GM18511 (cell line): Measurements from ENCODE around the gene ITSN1.
"Not testable (repeated sequence)": the region's sequence is repeated elsewhere in the genome, so short reads cannot be mapped to it uniquely, and the experiment has no call there.

Experiments
- ATAC-seq: cut with Tn5 transposase; IDR thresholded peaks from one replicate; pipeline ENCODE4 v1.9.1; 2021; ENCODE audit warnings: mild to moderate bottlenecking, moderate library complexity; ENCODE audit not compliant: unreplicated experiment

Gene ITSN1

DNA sequence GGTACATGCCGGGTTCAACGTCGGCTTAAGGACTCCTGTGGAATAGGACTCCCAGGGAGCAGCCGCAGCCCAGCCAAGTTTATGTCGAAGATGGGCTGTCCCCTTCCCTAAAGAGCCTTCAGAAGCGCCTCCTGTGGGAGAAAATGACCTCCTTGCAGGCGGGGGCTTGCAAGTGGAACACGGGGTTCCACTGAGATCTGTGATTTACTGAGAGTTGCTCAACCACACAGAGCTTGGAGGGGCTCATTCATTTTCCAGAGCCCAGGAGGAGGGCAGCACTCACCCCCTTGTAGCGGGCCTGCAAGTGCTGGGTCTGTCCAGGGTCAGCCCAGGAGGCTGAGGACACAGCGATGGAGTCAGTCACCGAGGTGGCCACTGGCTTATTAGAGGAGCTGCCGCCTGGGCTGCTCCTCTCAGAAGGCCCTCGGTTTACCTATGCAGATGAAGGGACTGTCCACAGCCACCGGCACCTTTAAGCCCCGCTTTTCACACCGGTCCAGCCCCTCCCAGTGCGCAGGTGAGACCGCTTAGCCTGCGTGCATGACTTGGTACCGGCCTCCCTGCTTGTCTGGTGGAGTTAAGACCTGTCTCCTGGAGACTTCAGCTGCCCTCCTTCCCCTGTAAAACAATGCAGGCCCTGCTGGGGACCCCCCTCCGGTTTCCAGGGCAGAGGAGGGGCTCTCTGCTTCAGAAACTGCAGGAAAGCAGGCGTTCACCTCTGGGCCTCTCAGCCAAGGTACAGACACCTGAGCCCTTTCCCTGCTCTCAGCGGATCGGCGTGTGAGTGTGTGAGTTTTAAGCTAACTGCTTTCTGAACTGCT, 215.8 kb downstream of the ITSN1 start:
- ATAC-seq, result no peak

- ATAC-seq, result no peak
Measured at GRCh38 chr21:33858667-33859372, 216.5 kb downstream of the ITSN1 start.

DNA sequence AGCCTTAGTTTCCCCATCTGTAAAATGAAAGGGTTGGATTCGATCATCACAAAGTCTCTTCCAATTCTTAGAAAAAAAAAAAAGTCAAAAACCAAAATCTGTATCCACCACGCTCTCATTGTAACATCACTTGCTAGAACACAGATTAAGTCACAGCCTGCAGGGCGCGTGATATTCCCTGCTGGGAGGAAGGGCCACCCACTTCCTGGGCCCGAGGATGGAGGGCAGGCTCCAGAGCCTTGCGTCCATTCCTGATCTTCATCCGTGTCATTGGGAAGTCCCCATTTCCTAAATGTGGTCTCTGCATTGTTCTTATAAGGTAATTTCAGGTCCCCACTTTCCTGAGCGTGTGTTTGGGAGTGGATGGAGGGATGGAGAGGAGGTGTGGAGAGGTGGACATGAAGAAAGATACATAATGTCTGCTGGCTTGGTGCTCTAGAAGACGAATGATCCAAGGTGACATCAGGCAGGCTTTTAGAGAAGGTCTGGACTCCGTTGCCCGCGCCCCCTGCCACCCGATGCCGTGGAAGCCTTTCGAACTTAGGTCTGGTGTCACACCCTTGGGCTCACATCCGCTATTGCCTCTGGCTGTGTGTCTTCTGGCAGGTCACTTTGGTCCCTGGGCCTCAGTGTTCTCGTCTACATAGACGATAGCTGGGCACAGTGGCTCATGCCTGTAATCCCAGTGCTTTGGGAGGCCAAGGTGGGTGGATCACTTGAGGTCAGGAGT, 217.2 kb downstream of the ITSN1 start:
- no peak for ATAC-seq

GRCh38 chr21:33860332-33860879, 218.1 kb downstream of the ITSN1 start:
- no peak for ATAC-seq

DNA sequence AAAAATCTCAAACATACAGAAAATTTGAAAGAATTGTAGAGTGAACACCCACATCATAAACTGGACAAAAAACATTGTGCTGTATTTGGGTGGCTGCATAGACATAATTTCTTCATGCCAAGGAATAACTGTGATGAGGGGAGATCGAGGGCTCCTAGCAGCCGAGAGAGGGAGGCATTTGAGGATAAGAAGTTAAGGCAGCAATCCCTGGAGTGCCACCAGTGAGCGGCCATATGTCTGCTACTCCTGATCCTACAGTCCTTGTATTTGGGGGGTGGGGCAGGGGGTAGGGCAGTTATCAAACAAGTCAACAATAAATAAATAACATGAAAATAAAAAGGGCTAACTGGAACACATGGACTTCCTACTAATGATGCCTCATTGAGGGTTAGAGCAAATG, 218.8 kb downstream of the ITSN1 start:
- ATAC-seq, result no peak

DNA sequence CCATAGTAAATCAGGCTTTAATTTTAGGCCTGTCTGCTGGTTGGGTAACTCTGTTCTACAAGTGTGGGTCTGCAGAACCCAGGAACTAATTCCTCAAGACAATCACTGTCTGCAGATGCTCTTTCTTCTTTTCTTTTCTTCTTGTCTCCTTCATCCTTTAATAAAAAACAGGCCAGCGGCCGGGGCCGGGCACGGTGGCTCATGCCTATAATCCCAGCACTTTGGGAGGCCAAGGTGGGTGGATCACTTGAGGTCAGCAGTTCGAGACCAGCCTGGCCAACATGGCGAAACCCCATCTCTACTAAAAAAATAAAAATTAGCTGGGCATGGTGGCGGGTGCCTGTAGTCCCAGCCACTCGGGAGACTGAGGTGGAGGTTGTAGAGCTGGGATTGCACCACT, 220.9 kb downstream of the ITSN1 start:
- ATAC-seq, result not testable (repeated sequence)

- ATAC-seq, result no peak
Measured at GRCh38 chr21:33864150-33864549, 221.8 kb downstream of the ITSN1 start.

- no peak for ATAC-seq
Measured at GRCh38 chr21:33865176-33865575, 222.9 kb downstream of the ITSN1 start.

DNA sequence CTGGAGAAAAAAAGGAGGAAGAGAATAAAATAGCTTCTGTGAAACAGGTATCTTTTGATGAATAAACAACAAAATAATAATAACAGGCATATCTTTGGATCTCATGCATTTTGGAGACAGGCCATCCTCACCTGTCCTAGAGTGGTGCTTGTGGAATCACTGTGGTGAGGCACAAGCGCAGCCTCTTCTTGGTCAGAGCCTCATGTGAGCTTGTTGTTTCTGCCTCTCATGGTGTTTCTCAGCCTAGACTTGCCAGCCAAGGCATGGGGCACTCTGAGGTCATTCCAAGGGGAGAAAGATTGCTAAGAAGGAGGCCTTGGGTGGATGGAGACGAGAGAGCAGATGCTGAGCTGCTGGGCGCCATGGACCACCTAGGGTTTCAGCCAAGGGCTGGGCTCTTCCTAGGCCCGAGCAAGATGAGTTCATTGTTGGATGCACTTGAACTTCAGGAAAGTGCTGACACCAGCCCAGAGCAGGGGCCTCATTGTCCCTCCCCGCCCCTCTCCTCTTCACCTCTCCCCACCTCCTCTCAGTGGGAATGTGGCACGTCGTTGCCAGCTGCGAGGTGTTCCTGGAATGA, 223.8 kb downstream of the ITSN1 start:
- no peak for ATAC-seq

GRCh38 chr21:33866826-33867225, 224.5 kb downstream of the ITSN1 start:
- ATAC-seq, result no peak

DNA sequence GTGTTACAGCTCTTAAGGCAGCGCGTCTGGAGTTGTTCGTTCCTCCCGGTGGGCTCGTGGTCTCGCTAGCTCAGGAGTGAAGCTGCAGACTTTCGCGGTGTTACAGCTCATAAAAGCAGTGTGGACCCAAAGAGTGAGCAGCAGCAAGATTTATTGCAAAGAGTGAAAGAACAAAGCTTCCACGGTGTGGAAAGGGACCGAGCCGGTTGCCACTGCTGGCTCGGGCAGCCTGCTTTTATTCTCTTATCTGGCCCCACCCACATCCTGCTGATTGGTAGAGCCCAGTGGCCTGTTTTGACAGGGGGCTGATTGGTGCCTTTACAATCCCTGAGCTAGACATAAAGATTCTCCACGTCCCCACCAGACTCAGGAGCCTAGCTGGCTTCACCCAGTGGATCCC, 225.6 kb downstream of the ITSN1 start:
- not testable (repeated sequence) for ATAC-seq

- ATAC-seq, result no peak
Measured at GRCh38 chr21:33869873-33870272, 227.6 kb downstream of the ITSN1 start.

DNA sequence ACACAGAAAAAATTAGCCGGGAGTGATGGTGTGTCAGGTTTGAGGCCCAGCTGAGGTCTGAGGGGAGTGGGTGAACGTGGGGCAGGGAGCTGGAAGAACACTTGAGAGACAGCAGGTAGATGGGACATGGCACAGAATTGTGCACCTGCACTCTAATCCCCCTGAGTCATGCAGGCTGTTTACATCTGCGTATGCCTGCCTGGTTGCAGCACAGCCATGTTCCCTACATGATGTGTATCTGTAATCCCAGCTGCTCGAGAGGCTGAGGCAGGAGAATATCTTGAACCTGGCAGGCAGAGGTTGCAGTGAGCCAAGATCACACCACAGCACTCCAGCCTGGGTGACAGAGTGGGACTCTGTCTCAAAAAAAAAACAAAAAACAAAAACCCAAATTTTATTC, 228.5 kb downstream of the ITSN1 start:
- no peak for ATAC-seq

- ATAC-seq, result no peak
Measured at GRCh38 chr21:33871171-33871570, 228.9 kb downstream of the ITSN1 start.

GRCh38 chr21:33872881-33873515, 230.7 kb downstream of the ITSN1 start:
- no peak for ATAC-seq

DNA sequence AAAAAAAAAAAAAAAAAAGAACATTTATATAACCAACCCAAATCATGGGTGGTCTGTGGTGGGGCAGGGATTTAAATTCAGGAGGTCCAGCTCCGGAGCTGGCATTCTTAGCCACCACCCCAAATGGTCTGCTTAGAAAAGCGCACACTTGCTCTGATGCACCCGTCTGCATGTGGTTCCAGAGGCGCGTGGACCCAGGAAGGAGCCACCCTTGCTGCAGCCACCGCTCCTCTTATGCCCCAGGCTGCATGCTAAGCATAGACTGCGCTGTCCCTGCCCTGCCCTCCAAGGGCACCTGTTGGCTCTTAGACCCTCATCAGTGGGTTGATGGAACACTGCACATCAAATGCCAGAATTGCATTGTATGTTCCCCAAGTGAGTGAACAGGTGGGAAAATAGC, 231.9 kb downstream of the ITSN1 start:
- ATAC-seq, result no peak

- no peak for ATAC-seq
Measured at GRCh38 chr21:33875026-33875695, 232.9 kb downstream of the ITSN1 start.

DNA sequence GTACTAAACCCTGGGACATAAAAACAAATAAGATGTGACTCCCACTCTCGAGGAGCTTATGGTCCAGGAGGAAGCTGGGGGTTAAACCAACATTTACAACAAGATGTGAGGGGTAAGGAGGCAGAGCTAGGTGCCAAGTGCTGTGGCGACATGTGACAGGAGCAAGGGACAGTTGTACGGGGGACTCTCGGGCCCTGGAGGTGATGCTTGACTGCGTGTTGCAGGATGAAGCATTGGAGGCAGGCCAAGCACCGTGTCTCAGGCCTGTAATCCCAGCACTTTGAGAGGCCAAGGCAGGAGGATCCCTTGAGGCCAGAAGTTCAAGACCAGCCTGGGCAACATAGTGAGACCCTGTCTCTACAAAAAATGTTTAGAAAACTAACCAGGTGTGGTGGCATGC, 236.5 kb downstream of the ITSN1 start:
- ATAC-seq, result no peak

GRCh38 chr21:33880626-33881025, 238.3 kb downstream of the ITSN1 start:
- no peak for ATAC-seq
